Measurements from ENCODE around the gene PDLIM5.
A peak's percentile ranks its signal among the peaks of the same experiment; 100 is the strongest.
"Not testable (repeated sequence)": the region's sequence is repeated elsewhere in the genome, so short reads cannot be mapped to it uniquely, and the experiment has no call there.

PDLIM5 gene

GRCh38 chr4:94590493-94590892 is 138.8 kb downstream of the PDLIM5 start:
- no peak overlapping the region for H3K27ac Mint-ChIP-seq

GRCh38 chr4:94591289-94591688 is 139.5 kb downstream of the PDLIM5 start:
- H3K27me3 Mint-ChIP-seq = no peaks in the 10 kb centered on the region
- peaks cover 13% of the 10 kb centered on the region for H3K36me3 Mint-ChIP-seq
- H3K9me3 Mint-ChIP-seq = no peaks in the 10 kb centered on the region
- H3K4me3 Mint-ChIP-seq = no peak overlapping the region
- DNase-seq (ENCODE audit: low spot score in 2 of 2) (no peak), ATAC-seq (ENCODE audit: low read depth) (no peak)
- no peak overlapping the region for H3K27ac Mint-ChIP-seq
- H3K4me1 Mint-ChIP-seq = peaks cover 3% of the 10 kb centered on the region

More at GRCh38 chr4:94590493-94590892, 138.8 kb downstream of the PDLIM5 start:
- ATAC-seq (ENCODE audit: low read depth) = no peak
- Mint-ChIP-seq H3K9me3 (no peaks in the 10 kb centered on the region), H3K36me3 (peaks cover 17% of the 10 kb centered on the region), H3K4me3 (no peak overlapping the region), H3K4me1 (peaks cover 3% of the 10 kb centered on the region), H3K27me3 (no peaks in the 10 kb centered on the region)
- no peak for DNase-seq (ENCODE audit: low spot score in 2 of 2)

GRCh38 chr4:94595013-94595412 is 143.3 kb downstream of the PDLIM5 start:
- H3K4me3 Mint-ChIP-seq = no peak overlapping the region
- H3K36me3 Mint-ChIP-seq = peaks cover 9% of the 10 kb centered on the region
- H3K27me3 Mint-ChIP-seq = no peaks in the 10 kb centered on the region
- no peak overlapping the region for H3K27ac Mint-ChIP-seq
- H3K4me1 Mint-ChIP-seq = peaks cover 3% of the 10 kb centered on the region
- no peaks in the 10 kb centered on the region for H3K9me3 Mint-ChIP-seq
- no peak for DNase-seq (ENCODE audit: low spot score in 2 of 2)
- ATAC-seq (ENCODE audit: low read depth) = no peak

GRCh38 chr4:94595880-94596483 is 144.2 kb downstream of the PDLIM5 start:
- Mint-ChIP-seq H3K27ac (no peak overlapping the region), H3K4me3 (no peak overlapping the region), H3K27me3 (no peaks in the 10 kb centered on the region), H3K4me1 (peaks cover 3% of the 10 kb centered on the region), H3K9me3 (no peaks in the 10 kb centered on the region), H3K36me3 (peaks cover 9% of the 10 kb centered on the region)
- ATAC-seq (ENCODE audit: low read depth) = peak; percentile 38
- peak in 1 of 2 donors; percentile 16 for DNase-seq (ENCODE audit: low spot score in 2 of 2)

GRCh38 chr4:94598758-94599157 is 147.0 kb downstream of the PDLIM5 start:
- no peak for ATAC-seq (ENCODE audit: low read depth)
- H3K4me1 Mint-ChIP-seq = no peaks in the 10 kb centered on the region
- no peak overlapping the region for H3K4me3 Mint-ChIP-seq
- H3K27me3 Mint-ChIP-seq = no peaks in the 10 kb centered on the region
- no peak for DNase-seq (ENCODE audit: low spot score in 2 of 2)
- H3K27ac Mint-ChIP-seq = no peak overlapping the region
- no peaks in the 10 kb centered on the region for H3K36me3 Mint-ChIP-seq
- no peaks in the 10 kb centered on the region for H3K9me3 Mint-ChIP-seq

- H3K4me1 Mint-ChIP-seq = no peaks in the 10 kb centered on the region
These were observed 151.5 kb downstream of the PDLIM5 start for GRCh38 chr4:94603170-94603747.

GRCh38 chr4:94605241-94605805 is 153.6 kb downstream of the PDLIM5 start:
- H3K27ac Mint-ChIP-seq = no peak overlapping the region
- H3K27me3 Mint-ChIP-seq = no peaks in the 10 kb centered on the region

More at GRCh38 chr4:94603170-94603747, 151.5 kb downstream of the PDLIM5 start:
- DNase-seq (ENCODE audit: low spot score in 2 of 2) (no peak), ATAC-seq (ENCODE audit: low read depth) (no peak)
- no peaks in the 10 kb centered on the region for H3K36me3 Mint-ChIP-seq
- no peak overlapping the region for H3K4me3 Mint-ChIP-seq
- no peaks in the 10 kb centered on the region for H3K9me3 Mint-ChIP-seq
- no peaks in the 10 kb centered on the region for H3K27me3 Mint-ChIP-seq
- no peak overlapping the region for H3K27ac Mint-ChIP-seq

GRCh38 chr4:94610145-94610544 is 158.4 kb downstream of the PDLIM5 start:
- Mint-ChIP-seq H3K4me3 (no peak overlapping the region), H3K9me3 (no peaks in the 10 kb centered on the region), H3K36me3 (peaks cover 3% of the 10 kb centered on the region), H3K4me1 (no peaks in the 10 kb centered on the region), H3K27me3 (no peaks in the 10 kb centered on the region), H3K27ac (no peak overlapping the region)
- ATAC-seq (ENCODE audit: low read depth) (no peak), DNase-seq (ENCODE audit: low spot score in 2 of 2) (no peak)

More at GRCh38 chr4:94605241-94605805, 153.6 kb downstream of the PDLIM5 start:
- no peak overlapping the region for H3K4me3 Mint-ChIP-seq
- ATAC-seq (ENCODE audit: low read depth) = no peak
- no peaks in the 10 kb centered on the region for H3K4me1 Mint-ChIP-seq
- no peaks in the 10 kb centered on the region for H3K36me3 Mint-ChIP-seq
- H3K9me3 Mint-ChIP-seq = no peaks in the 10 kb centered on the region
- DNase-seq (ENCODE audit: low spot score in 2 of 2) = no peak

- H3K4me3 Mint-ChIP-seq = no peak overlapping the region
- H3K4me1 Mint-ChIP-seq = no peaks in the 10 kb centered on the region
- H3K36me3 Mint-ChIP-seq = peaks cover 8% of the 10 kb centered on the region
- no peak for ATAC-seq (ENCODE audit: low read depth)
- no peak for DNase-seq (ENCODE audit: low spot score in 2 of 2)
- no peaks in the 10 kb centered on the region for H3K9me3 Mint-ChIP-seq
- no peak overlapping the region for H3K27ac Mint-ChIP-seq
- H3K27me3 Mint-ChIP-seq = no peaks in the 10 kb centered on the region
These were observed 161.5 kb downstream of the PDLIM5 start for GRCh38 chr4:94613248-94613647.

GRCh38 chr4:94615451-94615850 is 163.7 kb downstream of the PDLIM5 start:
- Mint-ChIP-seq H3K36me3 (peaks cover 13% of the 10 kb centered on the region), H3K4me1 (no peaks in the 10 kb centered on the region), H3K4me3 (no peak overlapping the region), H3K27me3 (no peaks in the 10 kb centered on the region), H3K27ac (no peak overlapping the region), H3K9me3 (no peaks in the 10 kb centered on the region)
- ATAC-seq (ENCODE audit: low read depth) = no peak
- no peak for DNase-seq (ENCODE audit: low spot score in 2 of 2)

GRCh38 chr4:94621491-94622080 is 169.8 kb downstream of the PDLIM5 start:
- no peak overlapping the region for H3K4me3 Mint-ChIP-seq
- H3K27me3 Mint-ChIP-seq = no peaks in the 10 kb centered on the region
- H3K36me3 Mint-ChIP-seq = peaks cover 20% of the 10 kb centered on the region
- no peaks in the 10 kb centered on the region for H3K9me3 Mint-ChIP-seq
- H3K4me1 Mint-ChIP-seq = peaks cover 2% of the 10 kb centered on the region
- no peak overlapping the region for H3K27ac Mint-ChIP-seq
- no peak for ATAC-seq (ENCODE audit: low read depth)
- peak in 1 of 2 donors; percentile 14 for DNase-seq (ENCODE audit: low spot score in 2 of 2)

GRCh38 chr4:94623126-94623911 is 171.6 kb downstream of the PDLIM5 start:
- peaks cover 2% of the 10 kb centered on the region for H3K4me1 Mint-ChIP-seq
- H3K9me3 Mint-ChIP-seq = no peaks in the 10 kb centered on the region
- H3K4me3 Mint-ChIP-seq = no peak overlapping the region
- ATAC-seq (ENCODE audit: low read depth) = no peak
- no peak overlapping the region for H3K27ac Mint-ChIP-seq
- H3K36me3 Mint-ChIP-seq = peaks cover 14% of the 10 kb centered on the region
- H3K27me3 Mint-ChIP-seq = no peaks in the 10 kb centered on the region
- no peak for DNase-seq (ENCODE audit: low spot score in 2 of 2)

- DNase-seq (ENCODE audit: low spot score in 2 of 2) (no peak), ATAC-seq (ENCODE audit: low read depth) (no peak)
- Mint-ChIP-seq H3K27ac (no peak overlapping the region), H3K36me3 (peaks cover 10% of the 10 kb centered on the region), H3K4me1 (no peaks in the 10 kb centered on the region), H3K4me3 (no peak overlapping the region), H3K27me3 (no peaks in the 10 kb centered on the region), H3K9me3 (no peaks in the 10 kb centered on the region)
These were observed 175.2 kb downstream of the PDLIM5 start for GRCh38 chr4:94626942-94627341.

GRCh38 chr4:94629058-94629457 is 177.3 kb downstream of the PDLIM5 start:
- not testable (repeated sequence) for H3K27ac Mint-ChIP-seq

More at GRCh38 chr4:94629058-94629457, 177.3 kb downstream of the PDLIM5 start:
- not testable (repeated sequence) for ATAC-seq (ENCODE audit: low read depth); H3K9me3 Mint-ChIP-seq; H3K27me3 Mint-ChIP-seq; H3K36me3 Mint-ChIP-seq; H3K4me1 Mint-ChIP-seq; H3K4me3 Mint-ChIP-seq; DNase-seq (ENCODE audit: low spot score in 2 of 2)

Data from memory B cell (primary cell).